ENCODE measurements around the gene HORMAD2. TPM values are rescaled to one million over a fixed set of nuclear protein-coding genes. Genes with fewer than 3 reads are reported as not detected.
A peak's percentile ranks its signal among the peaks of the same experiment; 100 is the strongest.

Gene HORMAD2
- total RNA-seq, 1 experiment from 2014 or later: not detected

- BruUV-seq (replicated peaks): no TSS peak
- ChIA-PET POLR2A (ENCODE audit: unreplicated experiment) (interaction anchor here (0.6 to 0.7 kb wide), 2 partner anchors 40 to 276 kb away, joined by 3 to 5 read pairs; no protein-coding TSS in a partner anchor), CTCF (interaction anchor here (0.5 kb wide), 1 partner anchor 326 kb away, joined by 11 read pairs; no protein-coding TSS in a partner anchor)
- Histone ChIP-seq H2AFZ (no peak overlapping the region), H3K9me3 (ENCODE audit: insufficient read depth, low read depth) (no peaks in the 10 kb centered on the region), H3K36me3 (ENCODE audit: low read depth) (no peaks in the 10 kb centered on the region), H3K4me2 (peak overlapping the region; percentile 8; the same call in 1 of the 2 replicates), H3K4me1 (replicated peaks; ENCODE audit: insufficient read depth) (peaks cover 31% of the 10 kb centered on the region), H3K9me2 (ENCODE audit: insufficient read depth) (no peaks in the 10 kb centered on the region), H3K27me3 (ENCODE audit: insufficient read depth, low read depth) (no peaks in the 10 kb centered on the region), H3K4me3 (no peak overlapping the region), H4K20me1 (ENCODE audit: insufficient read depth) (no peaks in the 10 kb centered on the region), H3F3A (ENCODE audit: insufficient read depth, low read depth) (peaks cover 9% of the 10 kb centered on the region), H3K27ac (no peak overlapping the region), H3K79me2 (ENCODE audit: low read depth) (no peaks in the 10 kb centered on the region)
- TF ChIP-seq EZH2 (IDR thresholded peaks at IDR 0.05; ENCODE audit: low read depth): no peak
- TF ChIP-seq CTCF (conservative IDR thresholded peaks at IDR 0.05): no peak
- DNase-seq: peak; percentile 58 to 65
- intact Hi-C loops (cut with micrococcal nuclease; ENCODE audit: unreplicated experiment): no loop called here
These were observed 42.0 kb upstream of the HORMAD2 start for GRCh38 chr22:30038219-30038618.

- H3K4me1 ChIP-seq (replicated peaks; ENCODE audit: insufficient read depth): peaks cover 56% of the 10 kb centered on the region
- DNase-seq: no peak
- no peak overlapping the region for H3K27ac ChIP-seq
- POLR2A ChIA-PET (ENCODE audit: unreplicated experiment): no interaction called here
- CTCF ChIA-PET: interaction anchor here (1.3 kb wide), 1 partner anchor 14 kb away, joined by 3 read pairs; no protein-coding TSS in a partner anchor
- H3K9me2 ChIP-seq (ENCODE audit: insufficient read depth): no peaks in the 10 kb centered on the region
- H3F3A ChIP-seq (ENCODE audit: insufficient read depth, low read depth): peaks cover 29% of the 10 kb centered on the region
- H3K4me3 ChIP-seq: no peak overlapping the region
- intact Hi-C loops (cut with micrococcal nuclease; ENCODE audit: unreplicated experiment): no loop called here
- no peaks in the 10 kb centered on the region for H3K36me3 ChIP-seq (ENCODE audit: low read depth)
- H3K27me3 ChIP-seq (ENCODE audit: insufficient read depth, low read depth): no peaks in the 10 kb centered on the region
- no peaks in the 10 kb centered on the region for H4K20me1 ChIP-seq (ENCODE audit: insufficient read depth)
- TF ChIP-seq CTCF (conservative IDR thresholded peaks at IDR 0.05): no peak
- no peak for TF ChIP-seq EZH2 (IDR thresholded peaks at IDR 0.05; ENCODE audit: low read depth)
- H3K79me2 ChIP-seq (ENCODE audit: low read depth): no peaks in the 10 kb centered on the region
- H3K4me2 ChIP-seq: no peak overlapping the region
- no TSS peak for BruUV-seq (replicated peaks)
- no peaks in the 10 kb centered on the region for H3K9me3 ChIP-seq (ENCODE audit: insufficient read depth, low read depth)
- H2AFZ ChIP-seq: no peak overlapping the region
These were observed 39.6 kb upstream of the HORMAD2 start for GRCh38 chr22:30040499-30041260.

GRCh38 chr22:30041475-30041874 lies 38.8 kb upstream of the HORMAD2 start:
- Histone ChIP-seq H3K9me2 (ENCODE audit: insufficient read depth) (no peaks in the 10 kb centered on the region), H3K4me3 (no peak overlapping the region), H3K36me3 (ENCODE audit: low read depth) (no peaks in the 10 kb centered on the region), H3K27me3 (ENCODE audit: insufficient read depth, low read depth) (no peaks in the 10 kb centered on the region), H3K79me2 (ENCODE audit: low read depth) (no peaks in the 10 kb centered on the region), H3K4me1 (replicated peaks; ENCODE audit: insufficient read depth) (peaks cover 56% of the 10 kb centered on the region), H3K27ac (no peak overlapping the region), H3K9me3 (ENCODE audit: insufficient read depth, low read depth) (no peaks in the 10 kb centered on the region), H3K4me2 (no peak overlapping the region), H3F3A (ENCODE audit: insufficient read depth, low read depth) (peaks cover 29% of the 10 kb centered on the region), H4K20me1 (ENCODE audit: insufficient read depth) (no peaks in the 10 kb centered on the region), H2AFZ (no peak overlapping the region)
- intact Hi-C loops (cut with micrococcal nuclease; ENCODE audit: unreplicated experiment): no loop called here
- DNase-seq: no peak
- BruUV-seq (replicated peaks): no TSS peak
- POLR2A ChIA-PET (ENCODE audit: unreplicated experiment): no interaction called here
- TF ChIP-seq EZH2 (IDR thresholded peaks at IDR 0.05; ENCODE audit: low read depth) (no peak), CTCF (conservative IDR thresholded peaks at IDR 0.05) (no peak)
- CTCF ChIA-PET: no interaction called here
